Activated CD4-positive, CD25-positive, alpha-beta regulatory T cell treated with anti-CD3 and anti-CD28 coated beads, Interleukin-2, amount 50 U/mL, for 72 hours (primary cell): ENCODE measurements around the gene TMEM42.

ENCODE experiments used
- DNase-seq: peaks from one replicate; pipeline ENCODE4 v3.0.0; 2021

TMEM42 gene

DNA sequence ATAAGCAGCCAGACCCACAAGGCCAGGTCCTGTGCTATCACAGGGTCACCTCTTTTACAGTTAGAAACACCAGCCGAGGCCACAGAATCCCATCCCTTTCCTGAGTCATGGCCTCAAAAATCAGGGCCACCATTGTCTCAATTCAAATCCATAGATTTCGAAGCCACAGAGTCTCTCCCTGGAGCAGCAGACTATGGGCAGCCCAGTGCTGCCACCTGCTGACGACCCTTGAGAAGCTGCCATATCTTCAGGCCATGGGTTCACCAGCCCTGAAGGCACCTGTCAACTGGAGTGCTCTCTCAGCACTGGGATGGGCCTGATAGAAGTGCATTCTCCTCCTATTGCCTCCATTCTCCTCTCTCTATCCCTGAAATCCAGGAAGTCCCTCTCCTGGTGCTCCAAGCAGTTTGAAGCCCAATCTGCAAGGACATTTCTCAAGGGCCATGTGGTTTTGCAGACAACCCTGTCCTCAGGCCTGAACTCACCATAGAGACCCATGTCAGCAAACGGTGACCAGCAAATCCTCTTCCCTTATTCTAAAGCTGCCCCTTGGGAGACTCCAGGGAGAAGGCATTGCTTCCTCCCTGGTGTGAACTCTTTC is 52.3 kb downstream of the TMEM42 start:
- peak; percentile 67 for DNase-seq

DNA sequence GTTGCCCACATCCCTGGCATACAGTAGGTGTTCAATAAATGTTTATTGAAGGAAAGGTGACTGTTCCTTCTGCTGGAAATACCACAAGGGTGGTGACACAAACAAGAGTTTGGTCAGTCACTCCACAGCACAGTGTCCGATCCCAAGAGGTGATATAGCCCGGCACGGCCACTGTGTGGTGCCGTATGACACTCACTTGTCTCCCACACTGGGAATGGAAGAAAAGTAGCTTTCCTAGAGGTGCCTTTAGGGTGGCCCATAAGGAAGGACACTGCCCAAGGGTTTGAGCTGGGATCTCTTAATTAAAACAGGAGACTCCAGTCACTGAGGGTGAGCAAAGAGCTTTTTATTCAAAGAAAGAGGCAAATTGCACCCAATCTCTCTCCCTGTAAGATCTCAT is 53.2 kb downstream of the TMEM42 start:
- no peak for DNase-seq
